Fibroblast of skin of abdomen (primary cell): ENCODE measurements around the gene SMARCE1. TPM values are rescaled to one million over a fixed set of nuclear protein-coding genes. Genes with fewer than 3 reads are reported as not detected.

Source experiments
- DNase-seq: peaks from one replicate; pipeline ENCODE4 v3.0.0-alpha.2; 2013
- polyA plus RNA-seq, 2 experiments: library from polyadenylated mRNA; unstranded; fragments of 120-200 nt; gene quantifications; one replicate each; pipeline ENCODE4 v1.2.1, GENCODE V29; 2013; ENCODE audit not compliant: insufficient read length in 2 of 2

The SMARCE1 gene
- polyA plus RNA-seq (2013, experiment 1 of 2; ENCODE audit: insufficient read length), result 151 TPM
- 147 TPM for polyA plus RNA-seq (2013, experiment 2 of 2; ENCODE audit: insufficient read length)

DNA sequence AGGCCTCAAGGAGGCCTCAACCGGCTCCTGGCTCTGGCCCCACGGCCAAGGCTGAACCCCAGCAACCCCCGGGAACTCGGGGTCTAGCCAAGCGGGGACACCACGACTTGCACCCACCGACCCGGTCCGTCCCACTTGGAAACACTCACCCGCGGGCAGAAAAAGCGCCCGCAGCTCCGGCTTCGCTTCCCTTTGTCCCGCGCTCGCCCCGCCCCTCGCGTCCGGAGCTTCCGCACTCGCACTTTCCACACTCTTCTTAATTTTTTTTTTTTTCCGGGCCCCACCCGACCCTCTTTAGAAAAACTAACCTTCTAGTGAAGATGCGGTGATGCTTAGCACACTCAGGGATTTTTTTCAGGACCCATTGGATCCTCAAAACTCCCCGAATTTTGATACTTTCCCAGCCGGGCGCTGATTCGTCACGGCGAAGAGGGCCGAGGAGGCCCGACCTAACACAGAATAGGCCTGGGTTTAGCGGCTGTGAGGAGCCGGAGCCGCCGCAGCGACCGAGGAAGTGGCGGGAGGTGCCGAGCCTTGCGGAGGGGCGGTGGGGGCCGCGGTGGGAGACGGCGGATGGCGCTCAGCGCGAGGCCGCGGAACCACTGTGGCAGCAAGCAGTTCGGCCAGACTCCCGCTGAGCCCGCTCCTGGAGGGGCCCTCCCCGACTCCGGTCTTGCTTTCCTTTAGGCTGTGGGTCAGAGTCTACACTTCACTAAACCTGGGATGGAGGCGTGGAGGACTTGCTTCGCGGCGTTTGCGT, at the start of gene SMARCE1:
SMARCE1 (minus strand) TSS at position 195 of the 760 bp plus-strand sequence. CDS start 2,016 bp downstream, outside the sequence.
- DNase-seq, result peak; percentile 82

DNA sequence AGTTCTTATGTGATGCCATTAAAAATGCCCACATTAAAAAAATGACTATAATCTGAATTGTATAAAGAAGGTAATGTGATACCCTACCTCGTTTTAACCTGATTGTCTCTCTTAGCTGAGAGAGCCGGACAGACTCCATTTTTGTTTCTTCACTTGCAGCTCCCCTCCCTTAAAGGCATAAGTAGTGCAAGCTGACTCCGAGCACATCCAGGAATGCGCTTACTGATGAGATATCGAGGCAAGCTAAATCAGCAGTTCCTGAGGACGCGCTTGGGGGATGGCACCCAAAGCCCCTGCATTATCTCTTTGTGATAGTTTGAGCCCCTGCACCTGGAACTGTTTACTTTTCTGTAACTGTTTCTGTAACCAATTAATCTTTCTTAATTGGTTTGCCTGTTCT, 49.7 kb upstream of the SMARCE1 start:
- no peak for DNase-seq

DNA sequence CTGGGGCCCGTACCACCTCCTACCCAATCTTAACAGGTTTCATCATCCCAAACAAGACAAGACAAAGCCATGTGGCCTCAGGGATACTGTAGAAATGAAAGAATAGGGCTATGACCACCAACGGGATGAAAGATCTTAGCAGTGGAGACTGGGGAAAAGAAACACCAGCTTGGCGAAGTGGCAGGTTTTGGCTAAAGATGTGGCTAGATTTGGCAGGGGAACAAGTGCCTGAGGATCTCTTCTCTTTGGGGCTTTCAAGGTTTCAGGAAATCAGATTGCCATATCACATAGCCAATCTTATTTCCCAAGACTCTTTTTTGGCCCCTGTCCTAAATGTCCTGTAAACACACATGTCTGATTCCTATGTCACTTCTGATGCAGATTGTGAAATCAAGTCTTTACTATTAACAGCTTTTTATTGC, 49.0 kb upstream of the SMARCE1 start:
- no peak for DNase-seq

DNA sequence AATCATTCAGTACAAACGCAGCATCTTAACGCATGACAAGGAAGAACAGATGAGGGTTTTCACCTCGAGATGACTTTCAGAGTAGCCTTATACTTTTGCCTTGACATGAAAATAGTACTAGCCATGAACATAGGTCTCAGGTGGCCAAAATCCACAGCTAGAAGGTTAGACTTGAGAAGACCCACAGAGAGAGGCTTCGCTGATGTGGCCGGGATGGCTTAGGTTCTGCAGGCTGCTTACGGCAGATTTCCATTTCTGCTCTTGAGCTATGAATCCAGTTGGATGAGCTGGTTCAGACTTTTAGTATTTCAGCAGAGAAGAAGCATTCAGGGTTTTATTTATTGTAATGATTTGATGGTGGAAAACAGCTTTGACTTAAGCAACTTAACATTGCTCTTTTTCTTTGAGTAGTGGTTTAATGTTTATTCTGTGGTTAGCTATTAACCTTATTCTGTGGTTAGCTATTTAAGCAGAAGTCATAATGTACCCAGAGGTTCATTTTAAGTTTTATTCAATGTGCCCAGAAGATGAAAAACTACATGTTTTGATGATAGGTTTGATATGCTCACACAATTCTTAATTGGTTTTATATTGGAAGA, 48.4 kb upstream of the SMARCE1 start:
- DNase-seq, result no peak

DNA sequence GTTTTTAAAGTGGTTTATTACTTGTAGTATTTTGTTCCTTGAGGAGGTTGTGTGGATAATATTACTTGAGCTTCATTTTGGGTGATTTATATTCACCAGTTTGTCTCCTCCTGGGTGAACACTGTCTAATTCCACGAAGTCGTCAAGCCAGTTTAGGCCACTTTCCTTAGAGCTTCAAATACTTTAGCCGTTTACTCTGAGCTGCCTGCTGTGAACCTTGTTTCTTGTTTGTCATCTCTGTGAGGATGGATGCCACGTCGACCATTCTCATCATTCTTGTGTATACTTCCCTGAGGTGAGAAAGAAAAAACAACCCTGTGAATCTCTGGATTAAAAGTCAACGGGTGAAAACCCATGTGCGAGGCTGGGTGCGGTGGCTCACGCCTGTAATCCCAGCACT, 47.0 kb upstream of the SMARCE1 start:
- no peak for DNase-seq

DNA sequence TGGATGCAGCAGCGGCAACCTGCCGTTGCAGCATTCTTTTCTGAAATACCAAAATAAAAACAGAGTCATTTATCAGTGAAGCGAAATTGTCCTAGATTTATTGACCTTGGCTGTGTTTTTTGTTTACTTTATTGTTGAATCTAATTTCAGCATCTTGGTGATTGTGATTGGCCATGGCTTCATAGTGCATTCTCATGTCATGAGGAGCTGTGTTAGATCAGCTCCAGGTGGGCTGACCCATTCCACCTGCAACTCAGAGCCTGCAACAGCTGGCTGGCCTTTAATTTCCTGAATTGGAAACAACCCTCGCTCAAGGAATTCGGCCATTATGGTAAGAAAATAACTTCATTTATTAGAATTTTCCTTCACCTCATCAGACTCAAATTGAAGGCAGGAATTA, 39.5 kb upstream of the SMARCE1 start:
- no peak for DNase-seq

DNA sequence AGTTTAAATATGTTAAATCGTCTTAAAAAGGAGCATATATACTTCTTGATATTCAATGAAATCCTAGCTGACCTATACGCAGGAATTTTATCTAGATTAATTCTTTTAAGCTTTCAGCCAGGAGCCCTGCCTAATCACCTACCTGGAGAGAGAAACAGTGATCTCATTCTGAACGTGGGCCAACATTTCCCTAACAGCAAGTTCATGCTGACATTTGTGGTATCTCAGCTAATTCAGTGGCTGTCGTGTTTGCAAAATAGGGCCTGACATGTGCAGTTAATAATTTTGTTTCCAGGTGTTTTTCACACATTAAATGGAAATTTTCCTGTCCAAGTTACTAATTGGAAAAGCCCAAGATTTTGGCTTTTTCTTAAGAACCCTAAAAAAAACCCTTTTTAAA, 38.6 kb upstream of the SMARCE1 start:
- DNase-seq, result no peak

DNA sequence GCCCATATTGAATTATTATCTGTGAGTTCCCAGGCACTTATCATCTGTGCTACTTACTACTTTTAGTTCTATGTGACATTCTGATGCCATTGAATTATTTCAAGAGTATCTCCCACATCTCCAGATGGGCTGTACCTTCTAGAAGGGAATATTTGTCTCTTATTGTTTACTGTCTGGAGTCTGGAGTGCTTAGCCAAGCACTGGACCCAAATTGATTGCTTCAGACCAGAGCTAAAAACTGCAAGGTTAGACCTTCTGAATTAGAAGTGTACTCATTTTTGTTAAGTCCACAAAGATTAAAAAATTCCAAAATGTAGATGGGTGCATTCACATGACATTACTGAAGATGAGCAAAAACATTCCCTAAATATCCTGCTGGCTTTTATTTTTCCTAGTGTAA, 33.4 kb upstream of the SMARCE1 start:
- DNase-seq, result no peak

DNA sequence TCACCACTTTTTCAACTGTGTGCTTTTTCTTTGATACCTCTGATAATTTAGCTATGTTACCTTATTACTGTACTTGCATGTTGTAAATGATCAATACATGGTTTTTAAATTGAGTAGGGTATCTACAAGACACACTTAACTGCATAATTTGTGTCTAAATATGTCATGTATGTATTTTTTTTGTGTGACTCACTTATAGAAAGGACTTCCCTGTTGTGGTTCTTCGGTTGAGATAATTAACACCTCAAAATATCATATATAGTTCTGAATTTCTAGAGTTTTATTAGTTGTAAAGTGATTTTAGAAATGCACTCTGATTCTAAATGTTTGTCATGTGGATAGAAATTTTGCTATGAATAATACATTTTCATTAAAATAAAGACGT, 31.9 kb upstream of the SMARCE1 start:
- no peak for DNase-seq

DNA sequence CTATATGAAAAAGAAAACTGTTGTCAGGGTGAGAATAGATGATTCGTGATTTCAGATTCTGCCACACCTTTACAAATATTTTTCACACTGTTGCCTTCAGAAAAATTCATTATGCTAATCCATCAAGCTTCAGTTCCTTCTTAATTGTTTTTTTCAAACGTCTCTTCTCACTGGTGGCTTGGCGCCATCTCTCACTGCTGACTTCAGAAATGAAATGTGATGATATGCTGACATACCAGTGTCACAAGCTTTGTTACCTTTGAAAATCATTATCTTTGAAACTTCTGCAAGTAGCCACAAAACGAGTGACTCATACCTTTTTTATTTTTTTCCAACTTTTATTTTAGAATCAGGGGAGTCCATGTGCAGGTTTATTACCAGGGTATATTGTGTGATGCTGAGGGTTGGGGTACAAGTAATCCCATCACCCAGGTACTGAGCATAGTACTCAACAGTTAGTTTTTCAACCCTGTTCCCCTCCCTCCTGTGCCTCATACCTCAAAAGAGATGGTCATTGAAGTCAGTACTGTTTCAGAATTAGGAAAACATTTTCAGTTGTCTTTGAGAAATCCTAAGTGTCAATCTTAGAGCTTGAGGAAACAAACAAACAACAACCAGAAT, 31.4 kb upstream of the SMARCE1 start:
- DNase-seq, result no peak

DNA sequence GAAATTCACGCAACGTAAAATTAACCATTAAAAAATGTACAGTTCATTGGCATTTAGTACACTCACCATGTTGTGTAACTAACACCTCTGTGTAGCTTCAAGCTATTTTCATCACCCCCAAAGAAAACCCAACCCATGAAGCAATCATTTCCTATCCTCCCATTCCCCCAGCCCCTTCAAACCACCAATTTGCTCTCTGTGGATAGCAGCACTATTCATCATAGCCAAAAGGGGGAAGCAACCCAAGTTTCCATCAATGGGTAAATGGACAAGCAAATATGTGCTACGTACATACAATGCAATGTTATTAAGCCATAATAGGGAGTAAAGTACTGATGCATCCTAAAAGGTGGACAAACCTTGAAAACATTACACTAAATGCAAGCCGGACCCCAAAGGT, 28.3 kb upstream of the SMARCE1 start:
- DNase-seq, result no peak

DNA sequence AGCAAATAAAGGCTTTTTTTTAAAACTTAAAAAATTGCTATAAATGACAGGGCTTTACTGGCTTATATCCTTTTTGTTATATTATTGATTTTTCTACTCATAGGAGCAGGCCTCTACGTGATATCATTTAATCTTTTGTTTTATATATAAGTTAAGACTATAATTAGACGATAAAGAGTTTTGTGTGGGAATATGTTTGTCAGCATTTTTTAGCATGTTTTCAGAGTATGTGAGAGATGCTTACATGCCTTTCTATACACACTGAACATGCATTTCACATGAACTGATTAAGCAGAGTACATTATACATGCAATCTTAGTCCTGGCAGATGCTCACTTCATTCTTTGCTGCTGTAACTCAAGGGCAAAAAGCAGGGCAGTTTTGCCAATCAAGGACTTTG, 25.0 kb upstream of the SMARCE1 start:
- no peak for DNase-seq

DNA sequence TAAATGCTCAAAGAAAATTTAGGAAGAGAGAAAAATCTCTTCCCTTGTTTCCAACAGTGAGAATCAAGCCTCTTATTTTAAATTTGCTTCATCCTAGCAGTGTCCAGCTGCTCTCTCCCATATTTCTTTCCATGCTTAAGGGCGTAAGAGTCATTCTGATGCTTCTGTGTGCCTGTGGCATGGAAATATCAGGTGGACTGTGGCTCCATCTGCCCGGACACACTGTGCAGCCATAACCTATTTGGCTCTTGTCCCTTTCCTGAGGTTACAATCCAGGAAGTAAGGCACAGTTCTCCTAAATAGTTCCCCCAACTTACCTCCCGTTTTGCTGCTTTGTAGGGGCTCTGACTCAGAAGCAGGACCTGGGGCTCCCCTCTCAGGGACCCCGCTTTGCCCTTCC, 23.7 kb upstream of the SMARCE1 start:
- DNase-seq, result no peak

DNA sequence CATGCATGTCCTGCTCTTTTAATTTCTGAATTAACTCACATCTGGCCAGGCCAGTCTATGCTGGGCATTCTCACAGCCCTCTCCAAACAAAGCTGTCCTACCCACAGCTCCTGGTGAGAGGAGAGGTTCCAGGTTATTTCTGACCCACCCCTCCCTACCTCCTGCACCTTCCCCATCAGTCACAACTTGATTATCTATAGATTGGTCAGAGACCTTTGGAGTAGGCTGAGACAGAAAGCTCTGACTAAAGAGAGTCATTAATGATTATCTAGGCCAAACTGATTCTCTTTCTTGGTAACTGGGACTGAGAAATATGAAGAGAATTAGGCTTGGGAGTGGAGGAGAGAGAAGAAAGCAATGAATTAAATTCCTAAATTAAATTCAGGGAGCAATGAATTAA, 18.7 kb upstream of the SMARCE1 start:
- DNase-seq, result no peak

DNA sequence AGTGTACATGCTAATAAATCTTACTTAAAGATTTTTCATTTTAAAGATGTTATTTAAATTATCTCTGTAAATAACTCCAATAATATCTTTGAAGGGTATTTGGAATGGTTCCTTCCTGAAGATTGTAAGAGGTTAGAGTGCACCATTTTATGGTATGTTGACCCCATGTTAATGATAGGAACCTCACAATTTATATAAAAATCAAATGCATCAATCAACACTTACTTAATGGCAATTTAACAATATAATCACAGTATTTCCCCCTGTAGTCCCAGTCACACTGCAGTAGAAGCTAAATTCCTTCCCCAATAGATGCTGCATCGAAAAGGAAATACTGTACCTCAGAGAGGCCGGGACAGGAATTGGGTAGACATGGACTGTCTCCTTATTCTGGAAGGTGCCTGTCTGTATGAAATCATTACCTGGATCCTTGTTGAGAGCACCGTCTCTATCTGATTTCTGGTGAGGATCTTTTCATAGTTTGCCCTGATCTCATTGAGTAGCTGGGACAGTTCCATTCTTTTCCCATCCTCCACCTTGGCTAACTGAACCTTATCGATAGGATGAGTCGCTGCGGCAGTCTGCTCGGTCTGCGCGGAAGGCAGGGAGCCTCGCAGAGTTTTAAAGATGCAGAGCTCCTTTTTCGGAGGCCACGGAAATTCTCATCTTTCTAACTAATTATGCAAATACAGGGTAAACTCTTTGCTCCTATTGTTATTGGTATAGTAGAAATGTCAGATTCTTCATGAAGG, 17.1 kb upstream of the SMARCE1 start, which contains the start of gene KRT222:
KRT222 (minus strand) TSS at position 596 of the 752 bp plus-strand sequence; CDS start at position 518, 78 bp downstream.
- no peak for DNase-seq

DNA sequence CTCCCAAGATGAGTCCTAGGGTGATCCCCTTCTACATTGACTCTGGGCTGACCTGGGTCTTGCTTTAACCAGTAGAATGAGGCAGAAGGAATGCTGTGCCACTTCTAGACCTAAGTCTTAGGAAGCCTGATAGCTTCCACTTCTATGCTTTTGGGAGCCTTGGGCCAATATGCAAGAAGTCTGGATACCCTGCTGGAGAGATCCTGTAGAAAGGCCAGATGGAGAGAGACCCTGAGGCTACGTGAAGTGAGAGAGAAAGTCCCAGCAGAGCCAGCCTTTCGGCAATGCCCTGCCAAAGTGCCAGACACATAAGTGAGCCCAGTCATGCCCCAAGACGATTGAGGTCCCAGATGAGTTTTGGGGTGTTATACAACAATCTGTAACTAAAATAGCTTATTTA, 15.6 kb upstream of the SMARCE1 start:
- no peak for DNase-seq

DNA sequence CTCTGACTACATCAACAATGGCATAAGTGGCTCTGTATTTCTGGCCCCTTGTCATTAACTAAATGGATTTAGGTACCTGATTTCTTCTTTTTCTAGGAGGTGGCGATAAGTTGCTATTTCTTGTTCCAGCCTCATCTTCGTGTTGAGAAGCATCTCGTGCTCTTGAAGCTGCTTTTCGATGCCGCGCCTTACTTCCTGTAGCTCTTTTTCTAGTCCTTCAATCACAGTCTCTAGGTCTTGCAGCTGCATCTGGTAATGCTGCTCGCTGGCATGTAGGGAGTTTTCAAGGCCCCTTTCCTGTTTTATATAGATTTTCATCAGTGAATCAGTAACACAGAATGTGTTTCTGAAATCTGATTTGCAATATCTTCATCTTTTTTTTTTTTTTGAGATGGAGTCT, 12.3 kb upstream of the SMARCE1 start:
- no peak for DNase-seq

DNA sequence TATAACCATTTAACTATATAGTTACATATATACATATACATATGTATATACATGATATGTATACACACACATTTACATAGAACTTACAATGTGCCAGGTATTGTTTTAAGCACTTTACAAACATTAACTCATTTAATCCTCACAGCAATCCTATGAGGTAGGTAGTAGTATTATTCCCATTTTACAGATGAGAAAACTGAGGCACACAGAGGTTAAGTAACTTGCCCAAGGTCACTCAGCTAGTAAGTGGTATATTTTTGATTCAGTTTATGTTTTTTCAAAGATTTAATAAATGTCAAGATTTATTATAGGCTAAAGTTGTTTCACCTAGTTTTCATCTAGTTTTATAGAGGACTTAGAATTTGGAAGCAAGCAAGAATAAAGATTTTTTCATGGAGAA, 10.8 kb upstream of the SMARCE1 start:
- DNase-seq, result no peak

DNA sequence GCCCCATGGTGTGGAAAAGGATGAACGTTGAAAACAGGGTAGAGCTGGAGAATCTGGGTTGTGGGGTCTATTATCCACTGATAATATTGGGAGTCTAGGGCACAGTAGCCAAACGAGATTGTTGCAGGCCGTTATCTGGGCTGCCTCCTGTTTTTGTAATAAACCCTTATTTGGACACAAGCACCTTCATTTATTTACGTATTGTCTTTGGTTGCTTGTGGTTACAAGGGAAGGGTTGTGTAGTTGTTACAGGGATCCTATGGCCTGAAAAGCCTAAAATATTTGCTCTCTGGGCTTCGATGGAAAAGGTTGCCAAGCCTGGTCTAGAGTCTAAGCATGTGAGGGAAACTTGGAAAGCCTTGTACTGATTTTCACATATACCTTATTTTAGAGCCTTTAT, 4.3 kb upstream of the SMARCE1 start:
- DNase-seq, result no peak

DNA sequence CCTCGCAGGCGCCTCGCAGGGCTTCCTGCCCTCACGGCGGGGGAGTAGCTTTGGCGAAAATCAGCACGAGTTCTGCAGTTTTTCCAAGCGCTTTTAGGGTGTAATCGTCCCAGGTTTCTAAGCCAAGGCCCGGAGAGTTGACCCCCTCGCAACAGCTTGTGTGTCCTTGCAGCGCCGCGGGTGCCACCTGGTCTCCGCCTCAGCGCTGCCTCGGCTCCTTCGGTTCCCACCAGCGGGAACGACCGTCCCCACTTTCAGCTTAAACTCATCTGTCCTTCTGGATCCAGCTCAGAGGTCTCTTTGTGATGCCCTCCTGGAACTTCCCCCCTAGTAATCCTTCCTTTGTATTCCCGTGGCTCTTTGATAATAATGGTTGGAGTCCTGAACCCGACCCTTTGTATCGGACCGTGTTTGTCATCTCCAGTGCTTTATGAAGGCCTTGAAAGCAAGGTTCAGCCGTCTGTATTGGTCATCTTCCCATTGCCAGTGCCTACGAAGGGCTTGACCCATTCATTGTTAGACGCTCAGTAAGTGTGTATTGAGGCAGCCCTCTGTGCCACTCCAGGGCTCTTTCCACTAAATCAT, 858 bp upstream of the SMARCE1 start:
- no peak for DNase-seq

DNA sequence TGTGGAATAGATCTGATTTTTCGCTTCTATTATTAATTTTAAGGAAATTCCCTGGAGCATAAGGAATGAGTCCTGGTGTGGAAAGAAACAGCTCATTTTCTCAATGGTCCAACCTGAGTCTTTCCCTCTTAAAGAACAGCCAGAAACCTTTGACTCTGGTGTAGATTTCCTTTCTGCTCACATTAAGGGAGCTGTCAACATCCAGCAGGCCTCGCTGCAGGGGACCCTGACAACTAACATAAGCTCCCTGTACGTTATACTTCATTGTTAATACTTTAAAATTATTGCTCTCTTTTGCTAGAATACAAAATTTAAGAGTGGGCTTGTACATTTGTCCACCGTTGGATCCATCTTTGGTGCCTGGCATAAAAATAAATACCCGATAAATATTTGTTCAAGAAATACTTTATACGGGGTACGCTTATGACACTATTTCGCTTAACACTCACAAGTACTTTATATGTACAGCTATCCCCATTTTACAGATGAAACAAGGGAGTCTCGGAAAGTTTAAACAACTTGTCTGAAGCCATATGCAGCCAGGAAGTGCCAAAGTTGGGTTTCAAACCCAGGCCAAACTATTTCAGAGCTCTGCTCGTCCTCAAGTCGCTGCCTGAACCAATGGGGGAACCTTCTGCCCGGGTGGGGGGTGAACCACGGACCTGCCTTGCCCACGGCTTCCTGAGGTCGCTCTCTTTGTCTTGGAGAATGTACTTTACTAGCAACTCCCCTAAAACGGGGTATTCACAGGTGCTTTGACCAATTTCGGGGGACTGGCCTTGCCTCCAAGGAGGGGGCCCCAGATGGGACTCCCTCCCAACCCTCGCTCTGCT, 611 bp downstream of the SMARCE1 start:
- DNase-seq, result peak; percentile 45

DNA sequence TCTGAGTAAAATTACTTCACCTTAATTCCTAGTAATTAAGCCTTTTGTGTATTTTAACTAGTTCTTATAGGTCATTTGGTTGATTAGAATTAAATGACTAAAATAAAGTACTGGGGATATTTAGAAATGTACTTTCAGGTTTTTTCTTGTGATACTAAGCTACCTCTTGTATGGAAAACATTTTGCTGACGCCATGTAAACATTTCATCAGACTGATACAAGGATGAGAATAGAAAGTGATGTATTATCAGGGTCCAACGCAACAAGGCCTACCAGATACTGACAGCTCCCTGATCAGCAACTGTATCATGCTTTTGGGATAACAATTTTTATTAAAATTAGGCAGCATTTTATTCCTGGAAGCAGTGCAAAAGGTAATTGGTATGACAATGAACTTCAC, 1.7 kb downstream of the SMARCE1 start:
- DNase-seq, result no peak
